ENCODE results near the gene CEACAM4. TPM values are rescaled to one million over a fixed set of nuclear protein-coding genes. Genes with fewer than 3 reads are reported as not detected.

CEACAM4 gene
- total and polyA plus RNA-seq, 2 of the 8 experiments (the other 6 are each of a cell fraction or from before 2014, with no cell fraction given) = not detected

DNA sequence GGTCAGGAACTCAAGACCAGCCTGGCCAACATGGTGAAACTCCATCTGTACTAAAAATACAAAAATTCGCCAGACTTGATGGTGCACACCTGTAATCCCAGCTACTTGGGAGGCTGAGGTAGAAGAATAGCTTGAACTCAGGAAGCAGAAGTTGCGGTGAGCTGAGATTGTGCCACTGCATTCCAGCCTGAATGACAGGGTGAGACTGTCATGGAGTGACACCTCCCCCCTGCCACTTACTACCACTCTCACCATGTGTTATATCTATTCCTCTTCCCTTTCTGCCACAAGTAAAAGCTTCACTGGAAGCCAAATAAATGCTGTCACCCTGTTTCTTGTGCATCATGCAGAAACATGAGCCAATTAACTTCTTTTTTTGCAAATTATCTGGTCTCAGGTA, 10.6 kb upstream of the CEACAM4 start (continued):
- TF ChIP-seq, protein P1, sequence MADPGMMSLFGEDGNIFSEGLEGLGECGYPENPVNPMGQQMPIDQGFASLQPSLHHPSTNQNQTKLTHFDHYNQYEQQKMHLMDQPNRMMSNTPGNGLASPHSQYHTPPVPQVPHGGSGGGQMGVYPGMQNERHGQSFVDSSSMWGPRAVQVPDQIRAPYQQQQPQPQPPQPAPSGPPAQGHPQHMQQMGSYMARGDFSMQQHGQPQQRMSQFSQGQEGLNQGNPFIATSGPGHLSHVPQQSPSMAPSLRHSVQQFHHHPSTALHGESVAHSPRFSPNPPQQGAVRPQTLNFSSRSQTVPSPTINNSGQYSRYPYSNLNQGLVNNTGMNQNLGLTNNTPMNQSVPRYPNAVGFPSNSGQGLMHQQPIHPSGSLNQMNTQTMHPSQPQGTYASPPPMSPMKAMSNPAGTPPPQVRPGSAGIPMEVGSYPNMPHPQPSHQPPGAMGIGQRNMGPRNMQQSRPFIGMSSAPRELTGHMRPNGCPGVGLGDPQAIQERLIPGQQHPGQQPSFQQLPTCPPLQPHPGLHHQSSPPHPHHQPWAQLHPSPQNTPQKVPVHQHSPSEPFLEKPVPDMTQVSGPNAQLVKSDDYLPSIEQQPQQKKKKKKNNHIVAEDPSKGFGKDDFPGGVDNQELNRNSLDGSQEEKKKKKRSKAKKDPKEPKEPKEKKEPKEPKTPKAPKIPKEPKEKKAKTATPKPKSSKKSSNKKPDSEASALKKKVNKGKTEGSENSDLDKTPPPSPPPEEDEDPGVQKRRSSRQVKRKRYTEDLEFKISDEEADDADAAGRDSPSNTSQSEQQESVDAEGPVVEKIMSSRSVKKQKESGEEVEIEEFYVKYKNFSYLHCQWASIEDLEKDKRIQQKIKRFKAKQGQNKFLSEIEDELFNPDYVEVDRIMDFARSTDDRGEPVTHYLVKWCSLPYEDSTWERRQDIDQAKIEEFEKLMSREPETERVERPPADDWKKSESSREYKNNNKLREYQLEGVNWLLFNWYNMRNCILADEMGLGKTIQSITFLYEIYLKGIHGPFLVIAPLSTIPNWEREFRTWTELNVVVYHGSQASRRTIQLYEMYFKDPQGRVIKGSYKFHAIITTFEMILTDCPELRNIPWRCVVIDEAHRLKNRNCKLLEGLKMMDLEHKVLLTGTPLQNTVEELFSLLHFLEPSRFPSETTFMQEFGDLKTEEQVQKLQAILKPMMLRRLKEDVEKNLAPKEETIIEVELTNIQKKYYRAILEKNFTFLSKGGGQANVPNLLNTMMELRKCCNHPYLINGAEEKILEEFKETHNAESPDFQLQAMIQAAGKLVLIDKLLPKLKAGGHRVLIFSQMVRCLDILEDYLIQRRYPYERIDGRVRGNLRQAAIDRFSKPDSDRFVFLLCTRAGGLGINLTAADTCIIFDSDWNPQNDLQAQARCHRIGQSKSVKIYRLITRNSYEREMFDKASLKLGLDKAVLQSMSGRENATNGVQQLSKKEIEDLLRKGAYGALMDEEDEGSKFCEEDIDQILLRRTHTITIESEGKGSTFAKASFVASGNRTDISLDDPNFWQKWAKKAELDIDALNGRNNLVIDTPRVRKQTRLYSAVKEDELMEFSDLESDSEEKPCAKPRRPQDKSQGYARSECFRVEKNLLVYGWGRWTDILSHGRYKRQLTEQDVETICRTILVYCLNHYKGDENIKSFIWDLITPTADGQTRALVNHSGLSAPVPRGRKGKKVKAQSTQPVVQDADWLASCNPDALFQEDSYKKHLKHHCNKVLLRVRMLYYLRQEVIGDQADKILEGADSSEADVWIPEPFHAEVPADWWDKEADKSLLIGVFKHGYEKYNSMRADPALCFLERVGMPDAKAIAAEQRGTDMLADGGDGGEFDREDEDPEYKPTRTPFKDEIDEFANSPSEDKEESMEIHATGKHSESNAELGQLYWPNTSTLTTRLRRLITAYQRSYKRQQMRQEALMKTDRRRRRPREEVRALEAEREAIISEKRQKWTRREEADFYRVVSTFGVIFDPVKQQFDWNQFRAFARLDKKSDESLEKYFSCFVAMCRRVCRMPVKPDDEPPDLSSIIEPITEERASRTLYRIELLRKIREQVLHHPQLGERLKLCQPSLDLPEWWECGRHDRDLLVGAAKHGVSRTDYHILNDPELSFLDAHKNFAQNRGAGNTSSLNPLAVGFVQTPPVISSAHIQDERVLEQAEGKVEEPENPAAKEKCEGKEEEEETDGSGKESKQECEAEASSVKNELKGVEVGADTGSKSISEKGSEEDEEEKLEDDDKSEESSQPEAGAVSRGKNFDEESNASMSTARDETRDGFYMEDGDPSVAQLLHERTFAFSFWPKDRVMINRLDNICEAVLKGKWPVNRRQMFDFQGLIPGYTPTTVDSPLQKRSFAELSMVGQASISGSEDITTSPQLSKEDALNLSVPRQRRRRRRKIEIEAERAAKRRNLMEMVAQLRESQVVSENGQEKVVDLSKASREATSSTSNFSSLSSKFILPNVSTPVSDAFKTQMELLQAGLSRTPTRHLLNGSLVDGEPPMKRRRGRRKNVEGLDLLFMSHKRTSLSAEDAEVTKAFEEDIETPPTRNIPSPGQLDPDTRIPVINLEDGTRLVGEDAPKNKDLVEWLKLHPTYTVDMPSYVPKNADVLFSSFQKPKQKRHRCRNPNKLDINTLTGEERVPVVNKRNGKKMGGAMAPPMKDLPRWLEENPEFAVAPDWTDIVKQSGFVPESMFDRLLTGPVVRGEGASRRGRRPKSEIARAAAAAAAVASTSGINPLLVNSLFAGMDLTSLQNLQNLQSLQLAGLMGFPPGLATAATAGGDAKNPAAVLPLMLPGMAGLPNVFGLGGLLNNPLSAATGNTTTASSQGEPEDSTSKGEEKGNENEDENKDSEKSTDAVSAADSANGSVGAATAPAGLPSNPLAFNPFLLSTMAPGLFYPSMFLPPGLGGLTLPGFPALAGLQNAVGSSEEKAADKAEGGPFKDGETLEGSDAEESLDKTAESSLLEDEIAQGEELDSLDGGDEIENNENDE (IDR thresholded peaks at IDR 0.05; ENCODE audit: insufficient replicate concordance, low read length) = no peak
- TF ChIP-seq TCF12 (IDR thresholded peaks at IDR 0.05; ENCODE audit: low read depth, low read length) (no peak), JUN (IDR thresholded peaks at IDR 0.05; ENCODE audit: low read depth, low read length) (no peak), SIRT6 (IDR thresholded peaks at IDR 0.05; ENCODE audit: low read length) (no peak), HDAC2 (IDR thresholded peaks at IDR 0.05; ENCODE audit: borderline replicate concordance in 1 of 2, low read depth in 2 of 2, low read length in 2 of 2) (no peak), BACH1 (IDR thresholded peaks at IDR 0.05; ENCODE audit: low read length) (no peak)
